GM23338 (cell line): Measurements from ENCODE around the gene L3MBTL4. TPM values are rescaled to one million over a fixed set of nuclear protein-coding genes. Genes with fewer than 3 reads are reported as not detected.

ENCODE experiments used
- ATAC-seq: fragments of 200-7000 bp; cut with Tn5 transposase; 3 replicates; pipeline ENCODE4 v1.9.1; 2020
- DNase-seq: peaks from one replicate; pipeline ENCODE4 v3.0.0-alpha.2; 2015; ENCODE audit warnings: low spot score
- H2AFZ ChIP-seq: fragments of 200-600 bp; sonication (generic); 2 replicates; pipeline ENCODE4 v1.8.0; 2016; ENCODE audit warnings: antibody characterized with exemption, mild to moderate bottlenecking, moderate library complexity
- H3F3A ChIP-seq: fragments of 200-600 bp; sonication (generic); replicated peaks from 2 replicates; pipeline ENCODE4 v1.8.0; 2017; ENCODE audit warnings: antibody characterized with exemption, mixed run types, low read depth
- H3K27ac ChIP-seq: fragments of 200-600 bp; sonication (generic); 2 replicates; pipeline ENCODE4 v1.6.1; 2016; ENCODE audit warnings: low read depth
- H3K27me3 ChIP-seq: fragments of 200-600 bp; sonication (generic); 2 replicates; pipeline ENCODE4 v1.8.0; 2016; ENCODE audit warnings: mild to moderate bottlenecking, mixed run types, moderate library complexity; ENCODE audit not compliant: insufficient read depth
- H3K36me3 ChIP-seq: fragments of 200-600 bp; sonication (generic); 2 replicates; pipeline ENCODE4 v1.8.0; 2016; ENCODE audit warnings: mild to moderate bottlenecking; ENCODE audit not compliant: insufficient read depth
- H3K4me1 ChIP-seq: fragments of 200-600 bp; sonication (generic); 2 replicates; pipeline ENCODE4 v1.8.0; 2016; ENCODE audit warnings: mild to moderate bottlenecking, moderate library complexity; ENCODE audit not compliant: insufficient read depth
- H3K4me2 ChIP-seq: fragments of 200-600 bp; sonication (generic); 2 replicates; pipeline ENCODE4 v1.7.1; 2017; ENCODE audit warnings: mixed run types
- H3K4me3 ChIP-seq: fragments of 200-600 bp; sonication (generic); 2 replicates; pipeline ENCODE4 v1.6.1; 2016; ENCODE audit warnings: mixed run types
- H3K79me2 ChIP-seq: fragments of 200-600 bp; sonication (generic); replicated peaks from 2 replicates; pipeline ENCODE4 v1.8.0; 2017; ENCODE audit warnings: mild to moderate bottlenecking; ENCODE audit not compliant: insufficient read depth
- H3K9me2 ChIP-seq: fragments of 200-600 bp; sonication (generic); 2 replicates; pipeline ENCODE4 v1.8.0; 2017; ENCODE audit not compliant: insufficient read depth
- H4K20me1 ChIP-seq: fragments of 200-600 bp; sonication (generic); replicated peaks from 2 replicates; pipeline ENCODE4 v1.8.0; 2017; ENCODE audit warnings: mild to moderate bottlenecking; ENCODE audit not compliant: insufficient read depth
- H3K27ac Mint-ChIP-seq: 2 replicates; pipeline ENCODE4 v1.8.0; 2020; ENCODE audit warnings: inconsistent platforms, mild to moderate bottlenecking, moderate library complexity, mixed read lengths
- H3K27me3 Mint-ChIP-seq: 3 replicates; pipeline ENCODE4 v1.8.0; 2022; ENCODE audit warnings: low read depth, mild to moderate bottlenecking, moderate library complexity, mixed read lengths, inconsistent platforms; ENCODE audit not compliant: insufficient read depth, poor library complexity
- H3K36me3 Mint-ChIP-seq: 3 replicates; pipeline ENCODE4 v1.8.0; 2021; ENCODE audit warnings: low read depth, mild to moderate bottlenecking, inconsistent platforms, moderate library complexity, mixed read lengths
- H3K4me1 Mint-ChIP-seq: 3 replicates; pipeline ENCODE4 v1.8.0; 2020; ENCODE audit warnings: mild to moderate bottlenecking, inconsistent platforms, mixed read lengths
- H3K4me3 Mint-ChIP-seq: 3 replicates; pipeline ENCODE4 v1.8.0; 2021; ENCODE audit warnings: moderate library complexity, mild to moderate bottlenecking, inconsistent platforms, mixed read lengths
- H3K9me3 Mint-ChIP-seq: 3 replicates; pipeline ENCODE4 v1.8.0; 2020; ENCODE audit warnings: moderate library complexity, mild to moderate bottlenecking, inconsistent platforms, mixed read lengths
- EZH2phosphoT487 ChIP-seq: fragments of 200-600 bp; sonication (generic); IDR thresholded peaks from one replicate; pipeline ENCODE4 v1.8.1; 2018; ENCODE audit warnings: antibody characterized with exemption; ENCODE audit not compliant: unreplicated experiment
- JUNB ChIP-seq: IDR thresholded peaks from one replicate; pipeline ENCODE4 v1.6.1; 2016; ENCODE audit warnings: antibody characterized with exemption; ENCODE audit not compliant: unreplicated experiment
- STAT1 ChIP-seq: IDR thresholded peaks from one replicate; pipeline ENCODE4 v1.6.1; 2016; ENCODE audit warnings: antibody characterized with exemption; ENCODE audit not compliant: unreplicated experiment
- ZNF114 ChIP-seq: fragments of 250-450 bp; sonication (Bioruptor Pico); IDR thresholded peaks from 2 replicates; pipeline ENCODE4 v1.5.0; 2020; ENCODE audit warnings: mild to moderate bottlenecking, moderate library complexity
- polyA plus RNA-seq: library from polyadenylated mRNA; unstranded; fragments of >200 nt; fragmentation: Nextera tagmentation; extraction: Ambion mirVana; gene quantifications from 2 replicates; pipeline ENCODE4 v1.2.1, GENCODE V29; 2016
- total RNA-seq: library from RNA; depleted of rRNA; stranded (reverse); fragments of >200 nt; shearing (Covaris generic); gene quantifications from 2 replicates; pipeline ENCODE4 v1.2.3, GENCODE V29; 2014
- TF ChIP-seq, protein P1 (sequence below): IDR thresholded peaks from 2 replicates; pipeline ENCODE4 v1.6.1; 2016; ENCODE audit warnings: antibody characterized with exemption
- TF ChIP-seq, protein P2 (sequence below), 2 experiments: fragments of 200-600 bp in 1 of 2; sonication (generic) in 1 of 2; conservative IDR thresholded peaks; 2 replicates each; pipeline versions ENCODE4 v1.5.1 to v1.6.1; 2016 to 2017; ENCODE audit warnings: antibody characterized with exemption in 2 of 2, low read depth in 2 of 2, mild to moderate bottlenecking in 2 of 2, moderate library complexity in 1 of 2
- TF ChIP-seq, protein P3 (sequence below): IDR thresholded peaks from one replicate; pipeline ENCODE4 v1.6.1; 2018; ENCODE audit warnings: antibody characterized with exemption; ENCODE audit not compliant: unreplicated experiment

Gene L3MBTL4
- total and polyA plus RNA-seq, 2 experiments from 2014 or later, result 0.48 to 2.8 TPM

DNA sequence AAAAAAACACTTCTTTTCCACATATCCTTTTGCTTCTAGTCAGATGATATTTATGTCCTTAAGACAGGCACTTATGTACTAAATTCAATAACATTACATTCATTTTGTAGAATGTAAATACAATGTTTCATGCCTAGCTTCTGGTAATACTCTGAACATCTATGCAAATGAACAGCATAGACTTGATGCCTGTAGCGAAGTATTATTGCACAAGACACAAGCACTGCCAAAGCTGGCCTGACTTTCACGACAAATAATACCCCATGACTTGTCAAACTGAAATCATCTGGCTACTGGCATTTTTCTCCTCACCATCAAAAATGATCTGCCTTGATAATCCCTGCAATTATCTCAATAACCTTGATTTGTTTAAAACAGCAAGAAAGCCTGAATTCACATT lies 101.3 kb downstream of the L3MBTL4 start (continued):
- TF ChIP-seq, protein P1, sequence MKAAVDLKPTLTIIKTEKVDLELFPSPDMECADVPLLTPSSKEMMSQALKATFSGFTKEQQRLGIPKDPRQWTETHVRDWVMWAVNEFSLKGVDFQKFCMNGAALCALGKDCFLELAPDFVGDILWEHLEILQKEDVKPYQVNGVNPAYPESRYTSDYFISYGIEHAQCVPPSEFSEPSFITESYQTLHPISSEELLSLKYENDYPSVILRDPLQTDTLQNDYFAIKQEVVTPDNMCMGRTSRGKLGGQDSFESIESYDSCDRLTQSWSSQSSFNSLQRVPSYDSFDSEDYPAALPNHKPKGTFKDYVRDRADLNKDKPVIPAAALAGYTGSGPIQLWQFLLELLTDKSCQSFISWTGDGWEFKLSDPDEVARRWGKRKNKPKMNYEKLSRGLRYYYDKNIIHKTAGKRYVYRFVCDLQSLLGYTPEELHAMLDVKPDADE, result no peak
- no peak for TF ChIP-seq EZH2phosphoT487
- TF ChIP-seq, protein P2, sequence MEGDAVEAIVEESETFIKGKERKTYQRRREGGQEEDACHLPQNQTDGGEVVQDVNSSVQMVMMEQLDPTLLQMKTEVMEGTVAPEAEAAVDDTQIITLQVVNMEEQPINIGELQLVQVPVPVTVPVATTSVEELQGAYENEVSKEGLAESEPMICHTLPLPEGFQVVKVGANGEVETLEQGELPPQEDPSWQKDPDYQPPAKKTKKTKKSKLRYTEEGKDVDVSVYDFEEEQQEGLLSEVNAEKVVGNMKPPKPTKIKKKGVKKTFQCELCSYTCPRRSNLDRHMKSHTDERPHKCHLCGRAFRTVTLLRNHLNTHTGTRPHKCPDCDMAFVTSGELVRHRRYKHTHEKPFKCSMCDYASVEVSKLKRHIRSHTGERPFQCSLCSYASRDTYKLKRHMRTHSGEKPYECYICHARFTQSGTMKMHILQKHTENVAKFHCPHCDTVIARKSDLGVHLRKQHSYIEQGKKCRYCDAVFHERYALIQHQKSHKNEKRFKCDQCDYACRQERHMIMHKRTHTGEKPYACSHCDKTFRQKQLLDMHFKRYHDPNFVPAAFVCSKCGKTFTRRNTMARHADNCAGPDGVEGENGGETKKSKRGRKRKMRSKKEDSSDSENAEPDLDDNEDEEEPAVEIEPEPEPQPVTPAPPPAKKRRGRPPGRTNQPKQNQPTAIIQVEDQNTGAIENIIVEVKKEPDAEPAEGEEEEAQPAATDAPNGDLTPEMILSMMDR (conservative IDR thresholded peaks at IDR 0.05; ENCODE audit: low read depth in 2 of 2), result no peak
- no peak for TF ChIP-seq JUNB
- TF ChIP-seq STAT1, result no peak

DNA sequence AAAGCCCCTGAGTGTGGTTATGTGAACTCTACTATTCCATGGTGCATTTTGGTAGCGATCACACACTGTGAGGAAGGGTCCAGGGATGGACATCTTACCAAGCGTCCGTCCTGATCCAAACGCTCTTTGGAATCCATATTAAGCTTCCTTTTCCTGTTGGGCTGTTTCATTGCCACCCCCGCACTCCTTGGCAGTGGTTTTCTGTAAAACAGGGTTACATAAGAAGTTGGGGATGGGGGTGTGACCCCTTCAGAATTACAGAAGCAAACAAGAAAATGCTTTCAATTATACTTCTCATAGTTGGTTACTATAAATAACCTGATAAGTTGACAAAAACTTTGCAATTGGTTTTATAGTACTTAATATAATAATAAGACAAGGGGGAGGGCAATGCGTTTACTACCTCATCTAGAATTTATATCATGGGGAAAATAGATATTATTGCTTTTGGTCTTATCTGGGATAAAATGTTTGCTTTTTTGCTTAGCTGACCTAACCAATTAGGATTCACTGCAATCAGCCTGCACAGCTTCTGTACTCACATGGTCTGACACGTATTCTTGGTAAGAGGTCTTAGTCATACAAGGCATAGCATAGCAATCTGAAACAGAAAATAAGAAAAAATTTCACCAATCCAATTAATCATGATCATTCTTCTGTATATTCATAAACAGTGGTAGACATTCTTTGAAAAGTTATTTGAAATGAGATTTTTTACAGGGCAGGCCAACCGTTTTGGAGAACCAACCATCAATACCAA lies 103.1 kb downstream of the L3MBTL4 start:
- no peaks in the 10 kb centered on the region for H4K20me1 ChIP-seq
- H3K36me3 ChIP-seq, result no peaks in the 10 kb centered on the region
- H3F3A ChIP-seq, result no peaks in the 10 kb centered on the region
- H3K4me1 ChIP-seq, result no peaks in the 10 kb centered on the region
- H3K9me3 Mint-ChIP-seq, result no peaks in the 10 kb centered on the region; the same call in 2 of the 3 replicates
- no peak overlapping the region for H3K4me3 ChIP-seq
- no peaks in the 10 kb centered on the region for H3K9me2 ChIP-seq
- no peak overlapping the region for H3K4me3 Mint-ChIP-seq
- ATAC-seq, result no peak
- H2AFZ ChIP-seq, result no peak overlapping the region
- no peak for DNase-seq
- H3K4me2 ChIP-seq, result no peak overlapping the region
- no peaks in the 10 kb centered on the region for H3K27me3 Mint-ChIP-seq
- H3K27ac ChIP-seq, result no peak overlapping the region
- no peaks in the 10 kb centered on the region for H3K4me1 Mint-ChIP-seq
- TF ChIP-seq ZNF114, result no peak
- TF ChIP-seq, protein P3, sequence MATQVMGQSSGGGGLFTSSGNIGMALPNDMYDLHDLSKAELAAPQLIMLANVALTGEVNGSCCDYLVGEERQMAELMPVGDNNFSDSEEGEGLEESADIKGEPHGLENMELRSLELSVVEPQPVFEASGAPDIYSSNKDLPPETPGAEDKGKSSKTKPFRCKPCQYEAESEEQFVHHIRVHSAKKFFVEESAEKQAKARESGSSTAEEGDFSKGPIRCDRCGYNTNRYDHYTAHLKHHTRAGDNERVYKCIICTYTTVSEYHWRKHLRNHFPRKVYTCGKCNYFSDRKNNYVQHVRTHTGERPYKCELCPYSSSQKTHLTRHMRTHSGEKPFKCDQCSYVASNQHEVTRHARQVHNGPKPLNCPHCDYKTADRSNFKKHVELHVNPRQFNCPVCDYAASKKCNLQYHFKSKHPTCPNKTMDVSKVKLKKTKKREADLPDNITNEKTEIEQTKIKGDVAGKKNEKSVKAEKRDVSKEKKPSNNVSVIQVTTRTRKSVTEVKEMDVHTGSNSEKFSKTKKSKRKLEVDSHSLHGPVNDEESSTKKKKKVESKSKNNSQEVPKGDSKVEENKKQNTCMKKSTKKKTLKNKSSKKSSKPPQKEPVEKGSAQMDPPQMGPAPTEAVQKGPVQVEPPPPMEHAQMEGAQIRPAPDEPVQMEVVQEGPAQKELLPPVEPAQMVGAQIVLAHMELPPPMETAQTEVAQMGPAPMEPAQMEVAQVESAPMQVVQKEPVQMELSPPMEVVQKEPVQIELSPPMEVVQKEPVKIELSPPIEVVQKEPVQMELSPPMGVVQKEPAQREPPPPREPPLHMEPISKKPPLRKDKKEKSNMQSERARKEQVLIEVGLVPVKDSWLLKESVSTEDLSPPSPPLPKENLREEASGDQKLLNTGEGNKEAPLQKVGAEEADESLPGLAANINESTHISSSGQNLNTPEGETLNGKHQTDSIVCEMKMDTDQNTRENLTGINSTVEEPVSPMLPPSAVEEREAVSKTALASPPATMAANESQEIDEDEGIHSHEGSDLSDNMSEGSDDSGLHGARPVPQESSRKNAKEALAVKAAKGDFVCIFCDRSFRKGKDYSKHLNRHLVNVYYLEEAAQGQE, result no peak
- H3K27me3 ChIP-seq, result no peaks in the 10 kb centered on the region
- H3K79me2 ChIP-seq, result no peaks in the 10 kb centered on the region
- H3K36me3 Mint-ChIP-seq, result no peaks in the 10 kb centered on the region; the same call in 2 of the 3 replicates
- H3K27ac Mint-ChIP-seq, result no peak overlapping the region
